ENCODE results near the gene MAD1L1. TPM values are rescaled to one million over a fixed set of nuclear protein-coding genes. Genes with fewer than 3 reads are reported as not detected.

MAD1L1 gene
- total and polyA plus RNA-seq, 7 donors, result 11.7 to 17.5 (median 15.6) TPM

- WGBS, 3 donors, result 90 to 92% (median 90%) methylated on average over 28 of the region's 28 CpGs
- ATAC-seq, result no peak
- intact Hi-C loops (cut with DNase I), result no loop called here
- Histone ChIP-seq H3K9me3 (no peaks in the 10 kb centered on the region), H3K36me3 (ENCODE audit: insufficient read depth in 1 of 2, low read depth in 1 of 2) (no peaks in the 10 kb centered on the region), H3K27ac (no peak overlapping the region), H3K4me3 (no peak overlapping the region), H3K27me3 (ENCODE audit: insufficient read depth in 3 of 3, low read length in 2 of 3) (no peaks in the 10 kb centered on the region), H3K4me1 (no peaks in the 10 kb centered on the region)
- no peak for DNase-seq
- TF ChIP-seq CTCF (IDR thresholded peaks at IDR 0.05), result no peak
Measured at GRCh38 chr7:1869452-1870130, 363.2 kb downstream of the MAD1L1 start.

GRCh38 chr7:1868516-1869165, 364.1 kb downstream of the MAD1L1 start:
- Histone ChIP-seq H3K4me3 (no peak overlapping the region), H3K9me3 (no peaks in the 10 kb centered on the region), H3K27me3 (ENCODE audit: insufficient read depth in 3 of 3, low read length in 2 of 3) (no peaks in the 10 kb centered on the region), H3K36me3 (ENCODE audit: insufficient read depth in 1 of 2, low read depth in 1 of 2) (no peaks in the 10 kb centered on the region), H3K4me1 (no peaks in the 10 kb centered on the region), H3K27ac (no peak overlapping the region)
- ATAC-seq, result no peak
- intact Hi-C loops (cut with DNase I), result no loop called here
- WGBS, 3 donors, result 91 to 95% (median 92%) methylated on average over 35 to 36 of the region's 36 CpGs
- no peak for DNase-seq
- no peak for TF ChIP-seq CTCF (IDR thresholded peaks at IDR 0.05)

- intact Hi-C loops (cut with DNase I), result no loop called here
- WGBS, 3 donors, result 90 to 96% (median 93%) methylated on average over 27 to 29 of the region's 29 CpGs
- H3K27ac ChIP-seq, result no peak overlapping the region
- no peak for TF ChIP-seq CTCF (IDR thresholded peaks at IDR 0.05)
- no peak for DNase-seq
- no peaks in the 10 kb centered on the region for H3K36me3 ChIP-seq (ENCODE audit: insufficient read depth in 1 of 2, low read depth in 1 of 2)
- H3K4me1 ChIP-seq, result no peaks in the 10 kb centered on the region
- no peaks in the 10 kb centered on the region for H3K9me3 ChIP-seq
- H3K27me3 ChIP-seq (ENCODE audit: insufficient read depth in 3 of 3, low read length in 2 of 3), result no peaks in the 10 kb centered on the region
- no peak for ATAC-seq
- H3K4me3 ChIP-seq, result no peak overlapping the region
Measured at GRCh38 chr7:1867370-1868260, 365.1 kb downstream of the MAD1L1 start.

- no peak overlapping the region for H3K4me3 ChIP-seq
- WGBS, 3 donors, result 85 to 94% (median 93%) methylated on average over 15 of the region's 15 CpGs
- no peak overlapping the region for H3K27ac ChIP-seq
- ATAC-seq (peak in 1 of 4 donors; percentile 17), DNase-seq (no peak)
- H3K4me1 ChIP-seq, result no peaks in the 10 kb centered on the region
- H3K9me3 ChIP-seq, result no peaks in the 10 kb centered on the region
- no peak for TF ChIP-seq CTCF (IDR thresholded peaks at IDR 0.05)
- intact Hi-C loops (cut with DNase I), result no loop called here
- H3K27me3 ChIP-seq (ENCODE audit: insufficient read depth in 3 of 3, low read length in 2 of 3), result no peaks in the 10 kb centered on the region
- no peaks in the 10 kb centered on the region for H3K36me3 ChIP-seq (ENCODE audit: insufficient read depth in 1 of 2, low read depth in 1 of 2)
Measured at GRCh38 chr7:1866601-1867000, 366.1 kb downstream of the MAD1L1 start.
